ENCODE measurements around the gene COL17A1.

DNA sequence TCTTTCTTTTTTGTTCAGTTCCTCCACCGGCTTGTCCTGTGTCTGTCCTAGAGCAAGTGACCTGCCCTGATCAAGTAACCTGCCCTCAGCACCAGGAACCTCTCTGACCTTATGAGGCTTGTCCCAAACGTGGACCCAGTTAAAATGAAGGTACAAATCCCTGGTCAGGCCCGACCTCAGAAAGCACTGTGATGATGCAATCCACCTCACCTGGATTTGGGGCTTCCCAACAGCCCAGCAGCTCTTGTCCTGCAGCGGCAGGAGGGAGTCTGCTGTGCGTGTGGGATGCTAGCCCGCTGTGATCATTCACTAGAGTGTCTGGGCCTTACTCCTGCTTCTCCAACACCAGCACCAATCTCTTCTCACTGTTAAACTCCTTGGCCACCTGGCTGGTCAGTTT is 11.2 kb downstream of the COL17A1 start:
- TF ChIP-seq, protein P1, sequence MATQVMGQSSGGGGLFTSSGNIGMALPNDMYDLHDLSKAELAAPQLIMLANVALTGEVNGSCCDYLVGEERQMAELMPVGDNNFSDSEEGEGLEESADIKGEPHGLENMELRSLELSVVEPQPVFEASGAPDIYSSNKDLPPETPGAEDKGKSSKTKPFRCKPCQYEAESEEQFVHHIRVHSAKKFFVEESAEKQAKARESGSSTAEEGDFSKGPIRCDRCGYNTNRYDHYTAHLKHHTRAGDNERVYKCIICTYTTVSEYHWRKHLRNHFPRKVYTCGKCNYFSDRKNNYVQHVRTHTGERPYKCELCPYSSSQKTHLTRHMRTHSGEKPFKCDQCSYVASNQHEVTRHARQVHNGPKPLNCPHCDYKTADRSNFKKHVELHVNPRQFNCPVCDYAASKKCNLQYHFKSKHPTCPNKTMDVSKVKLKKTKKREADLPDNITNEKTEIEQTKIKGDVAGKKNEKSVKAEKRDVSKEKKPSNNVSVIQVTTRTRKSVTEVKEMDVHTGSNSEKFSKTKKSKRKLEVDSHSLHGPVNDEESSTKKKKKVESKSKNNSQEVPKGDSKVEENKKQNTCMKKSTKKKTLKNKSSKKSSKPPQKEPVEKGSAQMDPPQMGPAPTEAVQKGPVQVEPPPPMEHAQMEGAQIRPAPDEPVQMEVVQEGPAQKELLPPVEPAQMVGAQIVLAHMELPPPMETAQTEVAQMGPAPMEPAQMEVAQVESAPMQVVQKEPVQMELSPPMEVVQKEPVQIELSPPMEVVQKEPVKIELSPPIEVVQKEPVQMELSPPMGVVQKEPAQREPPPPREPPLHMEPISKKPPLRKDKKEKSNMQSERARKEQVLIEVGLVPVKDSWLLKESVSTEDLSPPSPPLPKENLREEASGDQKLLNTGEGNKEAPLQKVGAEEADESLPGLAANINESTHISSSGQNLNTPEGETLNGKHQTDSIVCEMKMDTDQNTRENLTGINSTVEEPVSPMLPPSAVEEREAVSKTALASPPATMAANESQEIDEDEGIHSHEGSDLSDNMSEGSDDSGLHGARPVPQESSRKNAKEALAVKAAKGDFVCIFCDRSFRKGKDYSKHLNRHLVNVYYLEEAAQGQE (IDR thresholded peaks at IDR 0.05; ENCODE audit: insufficient read depth in 1 of 2, low read depth in 2 of 2, low read length in 2 of 2) = no peak
- no peak for TF ChIP-seq POLR2AphosphoS5 (IDR thresholded peaks at IDR 0.05; ENCODE audit: low read depth, low read length)

Measured in PFSK-1 (cell line).